Fibroblast of lung (primary cell): ENCODE results near the gene PCDH1. TPM values are rescaled to one million over a fixed set of nuclear protein-coding genes. Genes with fewer than 3 reads are reported as not detected.

ENCODE experiments used
- DNase-seq, 2 donors: peaks; one replicate each; pipeline versions ENCODE4 v3.0.0 to v3.0.0-alpha.2; 2010; ENCODE audit warnings: low read depth in 2 of 2
- H2AFZ ChIP-seq: 2 replicates; pipeline ENCODE4 v1.5.1; 2012; ENCODE audit warnings: low read length, control low read depth, inconsistent platforms
- H3K27ac ChIP-seq: 2 replicates; pipeline ENCODE4 v1.5.1; 2011; ENCODE audit warnings: low read length, control low read depth; ENCODE audit not compliant: insufficient read depth
- H3K27me3 ChIP-seq: 2 replicates; pipeline ENCODE4 v1.5.1; 2011; ENCODE audit warnings: mild to moderate bottlenecking, low read length; ENCODE audit not compliant: control insufficient read depth, insufficient read depth
- H3K36me3 ChIP-seq: 2 replicates; pipeline ENCODE4 v1.5.1; 2011; ENCODE audit warnings: low read length; ENCODE audit not compliant: control insufficient read depth, insufficient read depth
- H3K4me1 ChIP-seq: 2 replicates; pipeline ENCODE4 v1.5.1; 2011; ENCODE audit warnings: low read length; ENCODE audit not compliant: control insufficient read depth, insufficient read depth; ENCODE audit errors: extremely low read depth
- H3K4me2 ChIP-seq: 2 replicates; pipeline ENCODE4 v1.5.1; 2011; ENCODE audit warnings: low read length, control low read depth; ENCODE audit not compliant: insufficient read depth; ENCODE audit errors: extremely low read depth
- H3K4me3 ChIP-seq, 4 experiments: fragments of 200-600 bp in 1 of 4; sonication (generic) in 1 of 4; replicated peaks in 1 of 4; 2 replicates each; pipeline ENCODE4 v1.5.1; 2011 to 2016; ENCODE audit warnings: low read length in 4 of 4, low read depth in 3 of 4, mild to moderate bottlenecking in 3 of 4, control low read depth in 2 of 4, inconsistent platforms in 1 of 4, mixed read lengths in 1 of 4; ENCODE audit not compliant: insufficient read depth in 1 of 4; ENCODE audit errors: control extremely low read depth in 1 of 4
- H3K79me2 ChIP-seq: 2 replicates; pipeline ENCODE4 v1.5.1; 2012; ENCODE audit warnings: mild to moderate bottlenecking, low read length, inconsistent platforms; ENCODE audit not compliant: control insufficient read depth, insufficient read depth
- H3K9ac ChIP-seq: 2 replicates; pipeline ENCODE4 v1.5.1; 2011; ENCODE audit warnings: mild to moderate bottlenecking, low read length, control low read depth; ENCODE audit not compliant: insufficient read depth
- H3K9me3 ChIP-seq: 2 replicates; pipeline ENCODE4 v1.5.1; 2012; ENCODE audit warnings: low read depth, low read length; ENCODE audit not compliant: control insufficient read depth, insufficient read depth
- H4K20me1 ChIP-seq: 2 replicates; pipeline ENCODE4 v1.5.1; 2011; ENCODE audit warnings: low read length; ENCODE audit not compliant: control insufficient read depth, insufficient read depth; ENCODE audit errors: extremely low read depth
- EZH2 ChIP-seq: IDR thresholded peaks from 2 replicates; pipeline ENCODE4 v1.5.1; 2012; ENCODE audit warnings: low read length, control low read depth, mild to moderate bottlenecking; ENCODE audit errors: missing control alignments
- polyA plus RNA-seq, 2 donors: library from polyadenylated mRNA; depleted of rRNA in 1 of 2; stranded (reverse) in 1 of 2; unstranded in 1 of 2; fragments of >200 nt; gene quantifications; 2 replicates each; pipeline ENCODE4 v1.2.1, GENCODE V29; 2011 to 2012; ENCODE audit warnings: missing spikeins in 1 of 2
- total RNA-seq: library from RNA; depleted of rRNA; stranded (reverse); fragments of >200 nt; gene quantifications from 2 replicates; pipeline ENCODE4 v1.2.1, GENCODE V29; 2014
- TF ChIP-seq, protein P1 (sequence below), 2 donors: IDR thresholded peaks in 1 of 2; conservative IDR thresholded peaks in 1 of 2; 1 replicate in 1 of 2; 2 replicates in 1 of 2; pipeline ENCODE4 v1.5.1; 2011 to 2012; ENCODE audit warnings: low read length in 2 of 2, control low read depth in 1 of 2, inconsistent platforms in 1 of 2, low read depth in 1 of 2, mild to moderate bottlenecking in 1 of 2

Gene PCDH1
- total and polyA plus RNA-seq, 2 donors (not counting 1 experiment from before 2014, with no cell fraction given), result 0.66 to 1.6 TPM

DNA sequence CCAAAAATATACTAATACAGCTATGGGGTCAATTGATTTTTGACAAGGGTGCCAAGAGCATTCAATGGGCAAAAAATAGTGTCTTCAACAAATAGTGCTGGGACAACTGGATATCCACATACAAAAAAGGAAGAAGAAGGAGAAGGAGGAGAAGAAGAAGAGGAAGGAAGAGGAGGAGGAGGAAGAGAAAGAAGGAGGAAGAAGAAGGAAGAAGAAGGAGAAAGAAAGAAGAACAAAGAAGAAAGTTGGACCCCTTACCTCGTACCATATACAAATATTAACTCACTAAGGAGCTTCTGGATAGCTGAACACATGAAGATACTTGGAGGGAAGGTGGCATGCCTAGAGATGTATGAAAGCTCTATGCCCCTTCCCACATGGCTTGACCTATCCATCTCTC is 28.3 kb upstream of the PCDH1 start:
- peaks cover 10% of the 10 kb centered on the region for H3K27me3 ChIP-seq
- DNase-seq, result no peak
- H3K4me1 ChIP-seq, result no peaks in the 10 kb centered on the region
- no peak overlapping the region for H3K4me2 ChIP-seq
- H3K79me2 ChIP-seq, result no peaks in the 10 kb centered on the region
- no peak for TF ChIP-seq EZH2
- TF ChIP-seq, protein P1, sequence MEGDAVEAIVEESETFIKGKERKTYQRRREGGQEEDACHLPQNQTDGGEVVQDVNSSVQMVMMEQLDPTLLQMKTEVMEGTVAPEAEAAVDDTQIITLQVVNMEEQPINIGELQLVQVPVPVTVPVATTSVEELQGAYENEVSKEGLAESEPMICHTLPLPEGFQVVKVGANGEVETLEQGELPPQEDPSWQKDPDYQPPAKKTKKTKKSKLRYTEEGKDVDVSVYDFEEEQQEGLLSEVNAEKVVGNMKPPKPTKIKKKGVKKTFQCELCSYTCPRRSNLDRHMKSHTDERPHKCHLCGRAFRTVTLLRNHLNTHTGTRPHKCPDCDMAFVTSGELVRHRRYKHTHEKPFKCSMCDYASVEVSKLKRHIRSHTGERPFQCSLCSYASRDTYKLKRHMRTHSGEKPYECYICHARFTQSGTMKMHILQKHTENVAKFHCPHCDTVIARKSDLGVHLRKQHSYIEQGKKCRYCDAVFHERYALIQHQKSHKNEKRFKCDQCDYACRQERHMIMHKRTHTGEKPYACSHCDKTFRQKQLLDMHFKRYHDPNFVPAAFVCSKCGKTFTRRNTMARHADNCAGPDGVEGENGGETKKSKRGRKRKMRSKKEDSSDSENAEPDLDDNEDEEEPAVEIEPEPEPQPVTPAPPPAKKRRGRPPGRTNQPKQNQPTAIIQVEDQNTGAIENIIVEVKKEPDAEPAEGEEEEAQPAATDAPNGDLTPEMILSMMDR (conservative IDR thresholded peaks at IDR 0.05 in 1 of 2, IDR thresholded peaks at IDR 0.05 in 1 of 2; ENCODE audit: low read depth in 1 of 2, low read length in 2 of 2), result no peak
- no peak overlapping the region for H3K9ac ChIP-seq
- no peak overlapping the region for H3K4me3 ChIP-seq
- H3K27ac ChIP-seq, result no peak overlapping the region
- H3K9me3 ChIP-seq, result no peaks in the 10 kb centered on the region
- H3K36me3 ChIP-seq, result no peaks in the 10 kb centered on the region
- H4K20me1 ChIP-seq, result no peaks in the 10 kb centered on the region
- H2AFZ ChIP-seq, result no peak overlapping the region

DNA sequence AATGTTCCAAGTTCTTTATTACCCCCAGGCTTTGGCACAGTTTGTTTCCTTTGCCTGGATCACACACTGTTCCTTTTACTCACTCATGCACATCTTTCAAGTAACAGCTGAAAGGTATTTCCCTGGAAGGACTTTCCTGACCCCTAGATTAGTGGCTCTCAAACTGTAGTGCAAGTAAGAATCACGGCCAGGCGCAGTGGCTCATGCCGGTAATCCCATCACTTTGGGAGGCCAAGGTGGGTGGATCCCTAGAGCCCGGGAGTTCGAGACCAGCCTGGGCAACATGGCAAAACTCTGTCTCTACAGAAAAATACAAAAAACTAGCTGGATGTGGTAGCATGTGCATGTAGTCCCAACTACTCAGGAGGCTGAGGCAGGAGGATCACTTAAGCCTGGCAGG is 26.3 kb upstream of the PCDH1 start:
- Histone ChIP-seq H3K36me3 (no peaks in the 10 kb centered on the region), H3K79me2 (no peaks in the 10 kb centered on the region), H3K9ac (no peak overlapping the region), H4K20me1 (no peaks in the 10 kb centered on the region), H3K4me3 (no peak overlapping the region), H3K9me3 (no peaks in the 10 kb centered on the region), H3K27me3 (peaks cover 10% of the 10 kb centered on the region), H3K27ac (no peak overlapping the region), H3K4me2 (no peak overlapping the region), H3K4me1 (no peaks in the 10 kb centered on the region), H2AFZ (no peak overlapping the region)
- TF ChIP-seq, protein P1 (conservative IDR thresholded peaks at IDR 0.05 in 1 of 2, IDR thresholded peaks at IDR 0.05 in 1 of 2; ENCODE audit: low read depth in 1 of 2, low read length in 2 of 2), result no peak
- TF ChIP-seq EZH2, result no peak
- DNase-seq, result no peak

DNA sequence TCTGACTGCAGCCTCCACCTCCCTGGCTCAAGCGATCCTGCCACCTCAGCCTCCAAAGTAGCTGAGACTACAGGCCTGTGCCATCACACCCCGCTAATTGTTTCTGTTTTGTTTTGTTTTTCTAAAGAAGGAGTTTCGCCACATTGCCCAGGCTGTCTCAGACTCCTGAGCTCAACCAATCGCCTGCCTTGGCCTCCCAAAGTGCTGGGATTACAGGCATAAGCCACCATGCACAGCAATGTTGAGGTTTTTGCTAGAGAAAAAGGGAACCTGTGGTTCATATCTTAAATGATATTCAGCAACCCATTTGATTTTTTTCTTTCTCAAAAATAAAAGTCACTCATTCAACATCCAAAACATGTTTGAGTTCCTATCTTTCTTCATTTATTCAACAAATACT is 25.1 kb upstream of the PCDH1 start:
- H3K79me2 ChIP-seq, result no peaks in the 10 kb centered on the region
- no peak overlapping the region for H3K4me2 ChIP-seq
- TF ChIP-seq, protein P1 (conservative IDR thresholded peaks at IDR 0.05 in 1 of 2, IDR thresholded peaks at IDR 0.05 in 1 of 2; ENCODE audit: low read depth in 1 of 2, low read length in 2 of 2), result no peak
- no peak for TF ChIP-seq EZH2
- peaks cover 11% of the 10 kb centered on the region for H3K27me3 ChIP-seq
- H2AFZ ChIP-seq, result no peak overlapping the region
- no peaks in the 10 kb centered on the region for H3K4me1 ChIP-seq
- H4K20me1 ChIP-seq, result no peaks in the 10 kb centered on the region
- no peak overlapping the region for H3K4me3 ChIP-seq
- H3K9me3 ChIP-seq, result no peaks in the 10 kb centered on the region
- H3K36me3 ChIP-seq, result no peaks in the 10 kb centered on the region
- DNase-seq, result no peak
- H3K27ac ChIP-seq, result no peak overlapping the region
- H3K9ac ChIP-seq, result no peak overlapping the region
